A673 (cell line): Measurements from ENCODE around the gene MRPL2. TPM values are rescaled to one million over a fixed set of nuclear protein-coding genes. Genes with fewer than 3 reads are reported as not detected.
A peak's percentile ranks its signal among the peaks of the same experiment; 100 is the strongest.

ENCODE experiments used
- Bru-seq: library from RNA; stranded (reverse); fragments of 400-500 nt; gene quantifications from one replicate; lab custom pipeline; 2021; lab: Mats Ljungman, UMichigan
- BruChase-seq, 2 experiments: library from RNA; stranded (reverse); fragments of 400-500 nt; gene quantifications; one replicate each; lab custom pipeline; 2021; lab: Mats Ljungman, UMichigan
- BruUV-seq: library from RNA; stranded (reverse); fragments of 400-500 nt; replicated peaks from 2 replicates; lab custom pipeline; 2021; lab: Mats Ljungman, UMichigan
- CTCF ChIA-PET: fragments of 300-600 bp; sonication (Branson Sonifier 250); formaldehyde crosslinking; loops from one replicate; lab custom pipeline; 2022; ENCODE audit warnings: antibody characterized with exemption; lab: Charles Lee
- POLR2A ChIA-PET: fragments of 300-600 bp; sonication (Branson Sonifier 250); formaldehyde crosslinking; loops from one replicate; lab custom pipeline; 2022; ENCODE audit warnings: antibody characterized with exemption; ENCODE audit not compliant: low non-redundant PET; lab: Charles Lee
- DNase-seq: peaks from one replicate; pipeline ENCODE4 v3.0.0-alpha.2; 2015; ENCODE audit warnings: low spot score
- H3K27ac ChIP-seq: fragments of 200-600 bp; sonication (generic); 2 replicates; pipeline ENCODE4 v1.5.1; 2016; ENCODE audit warnings: mixed run types, low read depth, mild to moderate bottlenecking, mixed read lengths, antibody characterized with exemption, low read length; ENCODE audit not compliant: poor library complexity, severe bottlenecking
- H3K27me3 ChIP-seq: fragments of 200-600 bp; sonication (generic); replicated peaks from 2 replicates; pipeline ENCODE4 v1.6.1; 2017; ENCODE audit warnings: mixed run types, low read depth, mild to moderate bottlenecking, mixed read lengths, antibody characterized with exemption, low read length; ENCODE audit not compliant: insufficient read depth, poor library complexity
- H3K36me3 ChIP-seq: fragments of 200-600 bp; sonication (generic); 2 replicates; pipeline ENCODE4 v1.6.1; 2016; ENCODE audit warnings: mixed run types, mild to moderate bottlenecking, mixed read lengths, antibody characterized with exemption, low read length; ENCODE audit not compliant: insufficient read depth, poor library complexity, severe bottlenecking
- H3K4me1 ChIP-seq: fragments of 200-600 bp; sonication (generic); 2 replicates; pipeline ENCODE4 v1.6.1; 2017; ENCODE audit warnings: mixed run types, mild to moderate bottlenecking, mixed read lengths, antibody characterized with exemption, low read length; ENCODE audit not compliant: insufficient read depth, poor library complexity, severe bottlenecking
- H3K4me3 ChIP-seq: fragments of 200-600 bp; sonication (generic); 2 replicates; pipeline ENCODE4 v1.5.1; 2016; ENCODE audit warnings: low read depth, mixed run types, mild to moderate bottlenecking, mixed read lengths, low read length; ENCODE audit not compliant: poor library complexity, severe bottlenecking
- H3K9me3 ChIP-seq: fragments of 200-600 bp; sonication (generic); 2 replicates; pipeline ENCODE4 v1.6.1; 2016; ENCODE audit warnings: mixed run types, low read depth, mild to moderate bottlenecking, mixed read lengths, antibody characterized with exemption, low read length; ENCODE audit not compliant: poor library complexity, severe bottlenecking
- CTCF ChIP-seq: fragments of 300-800, 200-600 bp; sonication (generic); conservative IDR thresholded peaks from 2 replicates; pipeline ENCODE4 v1.5.1; 2017; ENCODE audit warnings: low read depth, mild to moderate bottlenecking, antibody characterized with exemption, low read length, moderate library complexity, mixed read lengths
- EZH2 ChIP-seq: fragments of 200-600 bp; sonication (generic); IDR thresholded peaks from 2 replicates; pipeline ENCODE4 v1.6.1; 2017; ENCODE audit warnings: borderline replicate concordance, low read depth, mild to moderate bottlenecking, mixed read lengths, antibody characterized with exemption, low read length; ENCODE audit not compliant: poor library complexity, severe bottlenecking
- intact Hi-C: fragments of 100-400 bp; cut with micrococcal nuclease; formaldehyde crosslinking; loops from one replicate; pipeline ENCODE4 v1.10.0; 2022; ENCODE audit not compliant: unreplicated experiment
- long read RNA-seq: library from polyadenylated mRNA; stranded (forward); transcript quantifications from one replicate; pipeline ENCODE4 v2.0.0, GENCODE V29; 2022
- total RNA-seq: library from RNA; stranded (reverse); gene quantifications from 2 replicates; pipeline ENCODE4 v1.2.3, GENCODE V29; 2021

The MRPL2 gene
- total RNA-seq: 95.8 and 127 TPM in 2 replicates
- Bru-seq, nascent RNA: percentile 79 among the genes with signal in this experiment
- percentile 70 among the genes with signal in this experiment for BruChase-seq, experiment 1, labeled RNA remaining after a 2-hour chase
- percentile 79 among the genes with signal in this experiment for BruChase-seq, experiment 2, labeled RNA remaining after a 6-hour chase
- long read RNA-seq, transcript MRPL2-202 (7 exons, 1,588 nt): major isoform, 81 of 106 reads
- long read RNA-seq, transcript MRPL2-201 (6 exons, 899 nt): minor isoform, 6 of 106 reads
- long read RNA-seq, transcript MRPL2-208 (3 exons, 570 nt): minor isoform, 5 of 106 reads
- long read RNA-seq, partial matches to known transcripts: 3 of 106 reads
- long read RNA-seq, other reads (novel, unspliced or antisense): 7 of 106 reads

GRCh38 chr6:43059168-43060033 is at the start of gene MRPL2, which contains the start of gene KLC4:
Gene MRPL2 (minus strand): TSS chr6:43059434. CDS start chr6:43059381, 53 bp downstream.
Gene KLC4 (plus strand): TSS chr6:43059631. CDS start chr6:43061336, 1,705 bp downstream.
- Histone ChIP-seq H3K36me3 (peaks cover 8% of the 10 kb centered on the region), H3K9me3 (no peaks in the 10 kb centered on the region), H3K4me3 (peak within 1 kb of the TSS; percentile 88), H3K4me1 (peaks cover 13% of the 10 kb centered on the region), H3K27ac (peak within 1 kb of the TSS; percentile 84), H3K27me3 (no peaks in the 10 kb centered on the region)
- CTCF ChIA-PET: interaction anchor here (0.9 kb wide), 1 partner anchor 84 kb away, joined by 5 read pairs; no protein-coding TSS in a partner anchor
- DNase-seq: peak; percentile 99
- BruUV-seq: no TSS peak
- POLR2A ChIA-PET: interaction anchor here (0.9 kb wide), 1 partner anchor 15 kb away, joined by 3 read pairs; no protein-coding TSS in a partner anchor
- TF ChIP-seq CTCF: no peak
- no peak for TF ChIP-seq EZH2
- intact Hi-C loops: no loop called here

- no peaks in the 10 kb centered on the region for H3K9me3 ChIP-seq
- CTCF ChIA-PET: interaction anchor here (0.7 kb wide), 1 partner anchor 602 kb away, joined by 3 read pairs; no protein-coding TSS in a partner anchor
- TF ChIP-seq CTCF: no peak
- H3K36me3 ChIP-seq: no peaks in the 10 kb centered on the region
- intact Hi-C loops: no loop called here
- no peak for DNase-seq
- no peaks in the 10 kb centered on the region for H3K27me3 ChIP-seq
- H3K4me3 ChIP-seq: no peak overlapping the region
- no peaks in the 10 kb centered on the region for H3K4me1 ChIP-seq
- no TSS peak for BruUV-seq
- POLR2A ChIA-PET: no interaction called here
- H3K27ac ChIP-seq: no peak overlapping the region
Observed at GRCh38 chr6:43107344-43108062, 48.3 kb upstream of the MRPL2 start.

GRCh38 chr6:43105538-43106222 is 46.4 kb upstream of the MRPL2 start:
- ChIA-PET POLR2A (interaction anchor here (0.6 kb wide), 1 partner anchor 9 kb away, joined by 3 read pairs; no protein-coding TSS in a partner anchor), CTCF (no interaction called here)
- TF ChIP-seq EZH2 (no peak), CTCF (no peak)
- Histone ChIP-seq H3K4me3 (no peak overlapping the region), H3K27ac (no peak overlapping the region), H3K9me3 (no peaks in the 10 kb centered on the region), H3K27me3 (no peaks in the 10 kb centered on the region), H3K36me3 (no peaks in the 10 kb centered on the region), H3K4me1 (no peaks in the 10 kb centered on the region)
- BruUV-seq: no TSS peak
- intact Hi-C loops: no loop called here
- DNase-seq: no peak
